ENCODE measurements around the gene GPC5.

- no peak for TF ChIP-seq CTCF (IDR thresholded peaks at IDR 0.05; ENCODE audit: low read depth, low read length, missing input control)
- no peak for TF ChIP-seq YY1 (IDR thresholded peaks at IDR 0.05)
- no peak for TF ChIP-seq ATF3 (IDR thresholded peaks at IDR 0.05)
- TF ChIP-seq SP1 (IDR thresholded peaks at IDR 0.05), result no peak
- TF ChIP-seq RAD21 (IDR thresholded peaks at IDR 0.05), result no peak
- no peak for TF ChIP-seq REST (IDR thresholded peaks at IDR 0.05)
- TF ChIP-seq FOXA1 (IDR thresholded peaks at IDR 0.05), result no peak
- TF ChIP-seq HNF4A (conservative IDR thresholded peaks at IDR 0.05), result no peak
- TF ChIP-seq EGR1 (IDR thresholded peaks at IDR 0.05; ENCODE audit: low read depth in 2 of 2), result no peak
- TF ChIP-seq JUND (IDR thresholded peaks at IDR 0.05), result no peak
Observed at GRCh38 chr13:91774397-91774796, 376.0 kb downstream of the GPC5 start.
